GM18517 (cell line): ENCODE measurements around the gene ALDH1A3.

ENCODE experiments used
- ATAC-seq: cut with Tn5 transposase; IDR thresholded peaks from one replicate; pipeline ENCODE4 v1.9.1; 2021; ENCODE audit warnings: mild to moderate bottlenecking, moderate library complexity; ENCODE audit not compliant: unreplicated experiment

Gene ALDH1A3

GRCh38 chr15:100923076-100923475 lies 43.4 kb downstream of the ALDH1A3 start:
- no peak for ATAC-seq

DNA sequence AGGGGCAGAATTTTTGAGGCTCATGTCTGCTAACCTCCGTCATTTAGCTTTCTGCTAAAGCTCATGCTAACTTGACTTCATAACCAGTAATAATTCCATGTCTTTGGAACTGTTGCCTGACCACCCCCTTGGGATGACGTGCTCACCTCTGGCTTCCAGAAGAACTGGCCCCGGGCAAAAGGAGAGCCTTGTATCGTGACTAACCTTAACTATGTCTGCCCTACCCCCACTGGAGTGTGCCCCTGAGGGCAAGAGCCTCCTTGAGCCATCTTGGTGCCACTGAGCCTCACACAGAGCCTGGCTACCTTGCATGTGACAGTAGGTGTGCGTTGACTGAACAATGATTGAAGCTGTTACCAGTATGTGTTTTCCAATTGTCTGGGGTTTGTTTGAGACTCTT lies 44.3 kb downstream of the ALDH1A3 start:
- ATAC-seq = no peak

- no peak for ATAC-seq
These were observed 44.8 kb downstream of the ALDH1A3 start for GRCh38 chr15:100924436-100924835.

DNA sequence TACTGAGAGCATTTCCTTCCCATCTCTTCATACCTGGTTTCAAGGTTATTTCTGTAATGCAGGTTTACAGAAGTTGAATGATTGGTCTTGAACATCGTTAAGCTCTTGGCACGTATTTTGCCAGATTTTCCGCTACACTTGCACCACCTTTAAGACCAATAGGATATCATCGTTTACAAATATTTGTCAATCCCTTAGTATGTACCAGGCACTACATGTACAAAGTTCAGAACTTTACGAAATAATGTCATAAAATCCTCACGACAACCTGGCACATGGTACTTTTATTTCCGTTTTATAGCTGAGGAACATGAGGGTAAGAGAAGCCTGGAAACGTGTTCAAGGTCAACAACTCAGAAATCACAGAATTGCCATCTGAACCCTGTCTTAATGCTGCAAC lies 45.8 kb downstream of the ALDH1A3 start:
- ATAC-seq = no peak

DNA sequence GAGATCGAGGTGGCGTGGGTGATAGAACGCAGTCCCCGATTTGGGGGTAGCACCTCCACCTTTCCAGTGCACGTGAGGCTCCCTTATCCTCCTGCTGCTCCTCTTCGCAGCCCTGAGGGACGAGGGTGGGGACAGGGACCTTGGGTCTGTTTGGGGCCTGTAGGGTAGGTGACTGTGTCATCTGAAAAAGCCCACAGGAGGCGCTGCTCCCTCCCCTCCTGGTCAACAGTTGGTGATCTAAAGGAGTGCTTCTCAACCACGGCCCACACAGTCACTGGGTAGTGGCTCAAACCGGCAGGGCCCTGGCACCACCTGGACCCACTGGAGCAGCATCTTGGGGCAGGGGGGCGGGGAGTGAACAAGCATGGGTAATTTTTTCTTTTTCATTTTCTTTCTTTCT lies 46.6 kb downstream of the ALDH1A3 start:
- no peak for ATAC-seq

DNA sequence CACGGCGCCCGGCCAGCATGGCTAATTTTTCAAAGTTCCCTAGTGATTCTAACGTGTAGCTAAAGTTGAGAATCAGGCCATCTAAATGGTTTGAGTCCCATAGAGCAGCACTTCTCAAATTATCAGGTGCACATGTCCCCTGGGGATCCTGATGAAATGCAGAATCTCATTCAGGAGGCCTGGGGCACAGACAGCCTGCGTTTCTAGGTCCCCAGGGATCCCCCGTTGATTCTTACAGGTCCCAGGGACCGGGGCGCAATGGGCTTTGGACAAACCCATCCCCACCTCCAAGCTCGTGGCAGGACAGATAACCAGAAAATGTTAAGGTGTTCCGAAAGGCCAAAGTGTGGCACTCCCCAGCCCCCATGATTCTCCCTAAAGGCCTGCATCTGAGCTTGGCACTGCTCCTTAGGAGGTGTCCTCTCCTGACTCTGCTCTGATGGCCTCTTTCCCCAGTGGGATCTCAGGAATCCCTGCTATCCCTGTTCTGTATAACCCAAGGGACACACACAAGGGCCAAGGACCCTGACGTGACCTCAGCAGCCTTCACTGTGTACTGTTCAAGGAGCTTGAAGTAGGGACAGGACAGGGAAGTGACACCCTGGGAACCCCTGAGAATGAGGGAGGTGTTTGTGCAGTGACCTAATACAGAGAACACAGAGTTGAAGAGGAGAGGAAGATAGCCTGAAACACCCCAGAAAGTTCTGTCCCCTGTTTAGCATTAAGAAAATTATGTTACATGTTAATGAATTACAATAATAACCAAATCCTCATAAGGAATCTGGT lies 47.5 kb downstream of the ALDH1A3 start:
- no peak for ATAC-seq

DNA sequence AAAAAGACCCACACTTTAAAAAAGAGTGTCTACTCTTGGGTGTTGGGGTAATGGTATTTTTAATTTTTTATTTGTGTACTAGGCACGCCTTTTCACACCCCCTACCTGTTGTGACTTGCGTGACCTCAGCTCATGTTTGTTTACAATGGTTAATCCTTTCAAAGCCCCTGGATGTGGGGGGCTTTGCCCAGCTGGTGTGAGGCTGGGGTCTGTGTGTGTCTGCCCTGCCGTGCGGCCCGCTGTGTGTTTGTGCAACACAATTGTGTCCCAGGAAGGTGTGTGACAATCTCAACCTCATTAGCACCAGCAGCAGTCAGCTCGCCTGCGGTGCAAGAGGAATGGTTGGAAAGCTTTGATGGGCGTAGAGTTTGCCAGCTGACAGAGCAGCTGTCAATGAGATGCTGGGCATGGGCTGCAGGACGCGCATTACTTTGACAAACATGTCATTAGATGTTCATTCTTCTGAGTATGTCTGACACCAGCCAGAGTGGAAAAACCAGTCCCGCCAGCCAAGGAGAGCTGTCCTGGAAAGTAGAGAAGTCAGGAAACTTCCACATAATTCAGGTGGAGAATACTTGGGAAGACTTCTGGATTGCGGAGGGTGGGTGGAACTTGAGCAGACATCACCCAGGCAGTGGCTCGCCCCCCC lies 49.1 kb downstream of the ALDH1A3 start:
- ATAC-seq = no peak

GRCh38 chr15:100929641-100930042 lies 50.0 kb downstream of the ALDH1A3 start:
- no peak for ATAC-seq

GRCh38 chr15:100930306-100930848 lies 50.7 kb downstream of the ALDH1A3 start:
- ATAC-seq = no peak

DNA sequence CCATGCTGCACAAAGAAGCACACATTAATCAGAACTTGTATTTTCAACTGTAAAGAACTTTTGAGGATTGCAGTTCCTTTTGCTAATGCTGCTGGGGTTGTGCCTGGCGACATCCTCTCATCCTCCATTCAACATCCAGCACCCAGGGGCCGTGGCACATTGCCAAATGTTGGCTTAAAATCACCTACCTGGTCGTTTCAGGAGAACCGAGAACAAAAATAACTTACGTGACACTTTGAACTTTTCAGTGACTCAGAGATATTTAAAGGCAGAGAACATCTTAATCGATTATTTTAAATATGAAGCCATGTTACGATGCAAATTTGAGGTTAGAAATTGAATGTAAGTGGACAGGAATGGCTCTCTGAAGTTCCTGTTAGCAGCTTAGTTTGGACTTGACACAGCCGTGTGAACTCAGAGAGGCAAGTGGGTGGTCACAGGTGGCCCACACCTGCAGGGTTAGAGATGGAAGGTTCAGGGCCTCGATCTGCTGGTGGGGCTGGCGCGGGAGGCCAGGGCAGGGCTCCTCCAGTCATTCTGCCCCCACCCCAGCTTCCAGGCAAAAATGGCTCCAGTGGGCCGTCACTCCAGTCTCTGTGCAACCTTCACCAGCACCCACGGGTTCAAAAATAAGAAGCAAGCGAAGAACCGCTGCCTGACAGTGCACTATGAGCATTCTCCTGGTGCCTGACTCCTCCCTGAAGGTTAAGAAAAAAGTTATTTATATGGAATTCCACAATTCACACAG lies 51.7 kb downstream of the ALDH1A3 start:
- ATAC-seq = peak; percentile 55

DNA sequence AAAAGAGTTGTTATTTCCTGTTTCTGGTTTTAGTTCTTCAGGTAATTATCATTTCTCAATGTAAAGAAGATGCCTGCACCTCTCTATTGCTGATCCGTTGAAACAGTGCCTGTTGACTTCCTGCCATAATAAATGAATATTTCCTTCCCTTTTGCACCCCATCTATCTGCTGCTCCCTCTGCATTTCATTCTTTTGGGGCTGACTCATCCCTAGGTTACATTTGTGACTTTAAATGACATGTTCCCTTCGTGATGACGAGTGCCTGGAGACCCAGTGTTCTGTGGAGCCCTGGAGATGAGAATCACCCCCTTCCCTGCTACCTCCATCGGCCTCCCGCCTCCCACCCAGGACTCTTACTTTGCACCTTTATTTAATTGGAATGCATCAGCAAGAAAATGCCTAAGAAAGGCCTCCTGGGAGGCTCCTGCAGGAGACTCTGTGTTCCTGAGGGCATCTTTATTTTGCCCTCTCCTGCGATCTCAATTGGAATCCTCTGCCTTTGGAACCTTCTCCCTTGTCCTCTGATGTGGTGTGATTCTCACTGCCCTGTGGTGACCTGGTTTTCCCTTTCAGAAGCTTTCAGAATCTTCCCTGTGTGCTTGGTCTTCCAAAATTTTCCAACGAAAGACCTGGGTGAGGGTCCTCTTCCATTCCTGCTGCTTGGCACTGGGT lies 53.2 kb downstream of the ALDH1A3 start:
- no peak for ATAC-seq

DNA sequence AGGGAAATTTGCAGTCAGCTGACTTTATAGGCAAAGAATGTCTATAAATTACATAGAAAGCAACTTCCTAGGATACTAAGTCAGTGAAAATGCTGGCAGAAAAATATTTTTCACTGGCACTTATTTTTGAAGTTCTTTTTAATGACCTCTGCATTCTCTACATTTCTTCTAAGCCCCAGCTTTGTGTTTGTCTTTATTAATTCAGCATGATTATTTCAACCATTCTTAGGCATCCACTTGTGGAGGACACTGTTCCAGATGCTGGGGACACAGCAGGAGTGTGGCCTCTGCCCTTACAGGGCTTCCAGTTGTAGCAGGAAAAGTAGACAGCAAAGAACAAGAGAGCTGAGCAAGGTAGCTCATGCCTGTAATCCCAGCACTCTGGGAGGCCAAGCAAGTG lies 54.5 kb downstream of the ALDH1A3 start:
- ATAC-seq = no peak

DNA sequence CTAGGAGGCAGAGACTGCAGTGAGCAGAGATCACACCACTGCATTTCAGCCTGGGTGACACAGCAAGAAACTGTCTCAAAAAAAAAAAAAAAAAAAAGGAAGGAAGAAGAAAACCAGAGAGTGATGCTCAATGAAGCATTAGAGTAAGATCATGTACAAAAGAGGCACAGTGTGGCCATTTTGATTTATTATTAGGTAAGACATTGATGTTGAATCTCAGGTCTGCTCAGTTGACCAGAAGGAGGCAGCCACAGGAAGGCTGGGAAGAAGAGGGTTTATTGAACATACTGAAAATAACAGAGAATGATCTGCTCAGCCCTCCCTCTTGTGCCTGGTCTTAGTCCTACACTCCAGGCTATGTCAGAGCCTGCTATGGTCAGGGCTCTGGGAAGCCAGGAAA lies 55.1 kb downstream of the ALDH1A3 start:
- ATAC-seq = no peak

- ATAC-seq = no peak
These were observed 57.5 kb downstream of the ALDH1A3 start for GRCh38 chr15:100937171-100937570.

GRCh38 chr15:100939791-100940190 lies 60.2 kb downstream of the ALDH1A3 start:
- no peak for ATAC-seq

- peak; percentile 62 for ATAC-seq
These were observed 61.2 kb downstream of the ALDH1A3 start for GRCh38 chr15:100940767-100941379.

DNA sequence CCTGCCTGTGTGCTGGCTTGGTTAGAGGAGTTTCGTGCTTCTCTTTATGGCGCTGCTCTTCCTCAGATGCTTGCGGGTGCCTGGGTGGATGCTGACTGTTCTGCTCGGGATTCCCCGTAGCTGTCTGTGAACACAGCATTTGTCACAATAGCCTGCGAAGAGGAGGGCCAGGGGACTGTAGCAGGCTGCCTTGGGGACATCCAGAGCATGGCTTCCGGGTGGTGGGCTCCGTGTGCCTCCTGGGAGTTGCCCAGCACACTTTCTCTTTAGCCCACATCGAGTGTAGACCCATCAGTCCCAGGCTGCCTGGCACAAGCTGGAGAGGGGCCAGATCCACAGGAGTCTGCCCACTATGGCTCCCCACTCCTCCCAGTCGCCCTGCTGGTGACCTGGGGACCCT lies 61.9 kb downstream of the ALDH1A3 start:
- ATAC-seq = no peak

GRCh38 chr15:100942656-100943425 lies 63.2 kb downstream of the ALDH1A3 start:
- ATAC-seq = no peak

DNA sequence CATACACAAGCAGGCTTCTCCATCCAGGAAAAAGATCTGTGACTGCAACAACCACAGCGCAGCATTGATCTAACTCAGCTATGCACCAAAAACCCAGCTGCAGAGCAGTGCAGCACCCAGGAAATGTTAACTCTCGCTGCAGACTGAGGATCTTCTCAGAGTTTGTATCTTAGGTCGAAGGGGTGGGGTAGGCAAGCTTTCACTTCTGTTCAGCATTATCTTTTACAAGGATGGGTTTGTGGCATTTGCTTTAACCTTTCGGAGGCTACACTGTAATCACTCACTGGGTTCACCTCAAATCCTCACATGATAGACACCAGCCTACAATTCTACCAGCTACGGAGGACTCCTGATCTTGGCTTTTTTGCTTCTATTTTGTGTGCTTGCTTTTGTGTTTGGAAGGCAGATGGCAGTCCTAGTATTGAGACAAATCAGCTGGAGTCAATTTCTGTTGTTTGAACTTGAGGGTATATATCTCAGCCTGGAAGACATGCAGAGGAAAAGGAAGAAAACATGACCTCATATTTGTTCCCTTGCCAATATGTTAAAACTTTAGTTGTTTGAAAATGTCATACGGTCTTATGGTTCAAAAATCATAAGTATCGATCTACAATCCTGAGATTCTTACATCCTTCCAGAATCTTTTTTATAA lies 64.7 kb downstream of the ALDH1A3 start:
- peak; percentile 48 for ATAC-seq
